NCI-H2227 (cell line): ENCODE results near the gene SDK1.

Experiments
- DNase-seq: peaks from one replicate; lab custom pipeline; 2025; ENCODE audit not compliant: unreplicated experiment; lab: John Stamatoyannopoulos, UW

Gene SDK1

GRCh38 chr7:4010061-4010605 is 709.1 kb downstream of the SDK1 start:
- DNase-seq = no peak

- DNase-seq = no peak
Observed at GRCh38 chr7:4010923-4011656, 710.0 kb downstream of the SDK1 start.

GRCh38 chr7:4013793-4014192 is 712.7 kb downstream of the SDK1 start:
- no peak for DNase-seq

GRCh38 chr7:4014346-4015050 is 713.4 kb downstream of the SDK1 start:
- no peak for DNase-seq

- no peak for DNase-seq
Observed at GRCh38 chr7:4015371-4015770, 714.3 kb downstream of the SDK1 start.

GRCh38 chr7:4015996-4016395 is 714.9 kb downstream of the SDK1 start:
- no peak for DNase-seq

- DNase-seq = no peak
Observed at GRCh38 chr7:4017081-4017480, 716.0 kb downstream of the SDK1 start.

GRCh38 chr7:4017785-4018184 is 716.7 kb downstream of the SDK1 start:
- DNase-seq = no peak

GRCh38 chr7:4018601-4019316 is 717.7 kb downstream of the SDK1 start:
- DNase-seq = no peak

- DNase-seq = no peak
Observed at GRCh38 chr7:4020086-4020485, 719.0 kb downstream of the SDK1 start.

- no peak for DNase-seq
Observed at GRCh38 chr7:4021413-4021812, 720.4 kb downstream of the SDK1 start.

- peak; percentile 36 for DNase-seq
Observed at GRCh38 chr7:4022265-4022664, 721.2 kb downstream of the SDK1 start.

- no peak for DNase-seq
Observed at GRCh38 chr7:4023502-4023901, 722.5 kb downstream of the SDK1 start.

- no peak for DNase-seq
Observed at GRCh38 chr7:4024133-4024532, 723.1 kb downstream of the SDK1 start.

GRCh38 chr7:4024806-4025205 is 723.8 kb downstream of the SDK1 start:
- DNase-seq = no peak

- no peak for DNase-seq
Observed at GRCh38 chr7:4025210-4025609, 724.2 kb downstream of the SDK1 start.

- DNase-seq = no peak
Observed at GRCh38 chr7:4025694-4026615, 724.9 kb downstream of the SDK1 start.

GRCh38 chr7:4026941-4027486 is 726.0 kb downstream of the SDK1 start:
- no peak for DNase-seq

- no peak for DNase-seq
Observed at GRCh38 chr7:4028221-4028620, 727.2 kb downstream of the SDK1 start.

- DNase-seq = no peak
Observed at GRCh38 chr7:4029941-4030340, 728.9 kb downstream of the SDK1 start.
